Activated CD4-positive, CD25-positive, alpha-beta regulatory T cell treated with anti-CD3 and anti-CD28 coated beads, Interleukin-2, amount 50 U/mL, for 16 hours (primary cell): Measurements from ENCODE around the gene ZNF615.
"Not testable (repeated sequence)": the region's sequence is repeated elsewhere in the genome, so short reads cannot be mapped to it uniquely, and the experiment has no call there.

Source experiments
- DNase-seq: peaks from one replicate; pipeline ENCODE4 v3.0.0-alpha.2; 2020; ENCODE audit warnings: low read depth, low spot score

ZNF615 gene

DNA sequence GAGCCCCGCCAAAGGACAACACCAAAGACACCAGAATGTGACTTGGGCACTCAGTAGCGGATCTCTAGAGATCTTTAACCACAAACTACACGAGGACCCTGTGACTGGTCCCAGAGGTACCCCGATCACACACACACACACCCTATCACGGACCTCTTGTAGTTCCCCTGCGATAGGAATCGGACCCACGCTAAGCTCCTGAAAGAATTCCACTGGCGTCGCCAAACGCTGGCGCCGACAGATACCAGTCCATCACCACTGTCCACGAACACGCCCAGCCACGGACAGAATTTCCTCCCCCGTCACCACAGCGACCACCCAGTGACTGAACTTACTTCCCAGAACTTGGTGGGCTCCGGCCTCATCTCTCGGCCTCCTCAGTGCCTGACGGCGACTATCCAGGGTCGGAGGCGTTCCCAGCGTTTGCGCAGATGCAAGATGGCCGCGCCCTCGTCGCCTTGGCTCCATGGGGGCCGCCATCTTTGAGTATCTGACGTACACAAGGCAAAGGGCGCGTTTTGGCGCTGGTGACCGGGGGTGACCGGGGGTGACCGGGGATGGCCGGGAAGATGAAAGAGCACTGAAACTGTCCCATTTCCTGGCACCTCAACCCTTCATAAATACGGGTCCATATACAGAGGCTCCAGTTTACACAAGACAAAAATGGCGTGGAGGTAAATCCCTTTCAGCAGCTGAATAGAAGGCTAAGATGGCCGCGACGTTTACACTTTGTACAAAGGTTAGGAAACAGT is at the start of gene ZNF615:
Gene ZNF615, minus strand, starts transcription at position 406 of the 752 bp plus-strand sequence. CDS start 4,500 bp downstream, outside the sequence.
- peak; percentile 81 for DNase-seq

DNA sequence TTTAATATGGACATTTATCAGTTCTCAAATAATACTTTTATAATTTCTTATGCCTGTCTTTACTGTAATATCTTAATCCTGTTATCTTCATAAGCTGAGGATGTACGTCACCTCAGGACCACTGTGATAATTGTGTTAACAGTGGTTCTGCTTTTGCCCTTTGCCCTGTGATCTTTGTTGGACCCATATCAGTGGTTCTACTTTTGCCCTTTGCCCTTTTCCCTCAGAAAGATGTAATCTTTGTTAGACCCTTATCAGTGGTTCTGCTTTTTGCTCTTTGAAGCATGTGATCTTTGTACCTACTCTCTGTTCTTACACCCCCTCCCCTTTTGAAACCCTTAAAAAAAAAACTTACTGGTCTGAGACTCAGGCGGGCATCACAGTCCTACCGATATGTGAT is 48.5 kb upstream of the ZNF615 start:
- DNase-seq, result not testable (repeated sequence)

DNA sequence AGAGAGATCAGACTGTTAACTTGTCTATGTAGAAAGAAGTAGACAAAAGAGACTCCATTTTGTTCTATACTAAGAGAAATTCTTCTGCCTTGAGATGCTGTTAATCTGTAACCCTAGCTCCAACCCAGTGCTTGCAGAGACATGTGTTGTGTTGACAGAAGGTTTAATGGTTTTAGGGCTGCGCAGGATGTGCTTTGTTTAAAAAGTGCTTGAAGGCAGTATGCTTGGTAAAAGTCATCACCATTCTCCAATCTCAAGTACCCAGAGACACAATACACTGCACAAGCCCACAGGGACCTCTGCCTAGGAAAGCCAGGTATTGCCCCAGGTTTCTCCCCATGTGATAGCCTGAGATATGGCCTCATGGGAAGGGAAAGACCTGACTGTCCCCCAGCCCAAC is 43.7 kb upstream of the ZNF615 start:
- DNase-seq, result not testable (repeated sequence)

- DNase-seq, result peak; percentile 55
These were observed 40.8 kb upstream of the ZNF615 start, which contains the start of gene ZNF432 for GRCh38 chr19:52048555-52049501. TSS of gene ZNF432 (minus strand) at chr19:52048838. CDS start at chr19:52046868, 1,970 bp downstream.

GRCh38 chr19:52039169-52039568 is 31.2 kb upstream of the ZNF615 start:
- DNase-seq, result no peak

- DNase-seq, result no peak
These were observed 26.2 kb upstream of the ZNF615 start for GRCh38 chr19:52034051-52034728.

DNA sequence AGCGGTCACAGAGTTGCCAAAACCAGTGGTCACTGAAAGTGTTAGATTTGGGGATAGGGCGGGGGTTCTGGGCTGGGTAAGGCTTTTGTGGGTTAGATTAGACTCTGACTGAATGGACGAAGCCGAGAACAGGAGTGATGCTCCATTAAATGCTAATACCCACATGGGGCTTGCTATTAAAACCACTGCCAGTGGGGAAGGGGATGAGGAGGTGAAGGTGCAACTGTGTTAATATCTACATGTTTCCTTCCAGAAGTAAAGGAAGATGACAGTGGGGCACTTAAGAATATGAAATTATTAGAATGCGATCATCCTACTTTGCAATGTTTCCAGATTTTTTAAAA is 20.7 kb upstream of the ZNF615 start:
- no peak for DNase-seq

DNA sequence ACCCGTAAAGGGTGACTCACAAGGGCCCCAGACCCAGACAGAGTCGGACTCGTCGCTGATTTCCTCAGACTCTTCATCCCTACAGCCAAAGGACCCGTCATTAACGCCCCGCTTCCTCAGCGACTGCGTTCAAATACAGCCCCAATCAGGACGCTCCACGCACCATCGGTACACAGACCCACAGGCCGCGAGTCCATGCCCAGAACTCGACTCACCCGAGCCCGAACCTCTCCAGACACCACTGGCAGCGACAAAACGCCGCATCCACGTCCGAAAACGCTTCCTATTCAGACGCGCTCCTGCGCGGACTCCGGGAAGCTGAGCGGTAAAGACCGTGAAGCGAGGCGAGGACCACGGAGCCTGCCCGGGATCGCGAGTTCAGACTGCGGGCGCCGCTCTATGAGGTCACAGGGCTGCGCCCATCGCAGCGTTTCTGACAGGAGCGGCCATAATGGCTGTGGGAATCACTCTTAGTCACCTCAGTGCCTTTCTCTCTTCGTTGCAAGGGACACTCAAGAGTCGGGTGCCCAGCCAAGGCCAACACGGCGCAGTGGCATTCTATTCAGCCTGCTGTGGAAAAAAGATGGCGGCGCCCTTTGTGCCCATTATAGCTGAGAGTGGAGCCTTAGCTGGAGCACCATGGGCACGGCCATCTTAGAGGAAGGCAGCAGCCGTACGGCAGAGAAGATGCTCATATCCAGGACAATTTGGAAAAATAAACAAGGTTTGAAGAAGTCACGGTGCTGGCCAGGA is 20.2 kb upstream of the ZNF615 start, which contains the start of gene ZNF614:
Gene ZNF614, minus strand, starts transcription at position 353 of the 753 bp plus-strand sequence. CDS start 2,634 bp downstream, outside the sequence.
- peak; percentile 72 for DNase-seq

DNA sequence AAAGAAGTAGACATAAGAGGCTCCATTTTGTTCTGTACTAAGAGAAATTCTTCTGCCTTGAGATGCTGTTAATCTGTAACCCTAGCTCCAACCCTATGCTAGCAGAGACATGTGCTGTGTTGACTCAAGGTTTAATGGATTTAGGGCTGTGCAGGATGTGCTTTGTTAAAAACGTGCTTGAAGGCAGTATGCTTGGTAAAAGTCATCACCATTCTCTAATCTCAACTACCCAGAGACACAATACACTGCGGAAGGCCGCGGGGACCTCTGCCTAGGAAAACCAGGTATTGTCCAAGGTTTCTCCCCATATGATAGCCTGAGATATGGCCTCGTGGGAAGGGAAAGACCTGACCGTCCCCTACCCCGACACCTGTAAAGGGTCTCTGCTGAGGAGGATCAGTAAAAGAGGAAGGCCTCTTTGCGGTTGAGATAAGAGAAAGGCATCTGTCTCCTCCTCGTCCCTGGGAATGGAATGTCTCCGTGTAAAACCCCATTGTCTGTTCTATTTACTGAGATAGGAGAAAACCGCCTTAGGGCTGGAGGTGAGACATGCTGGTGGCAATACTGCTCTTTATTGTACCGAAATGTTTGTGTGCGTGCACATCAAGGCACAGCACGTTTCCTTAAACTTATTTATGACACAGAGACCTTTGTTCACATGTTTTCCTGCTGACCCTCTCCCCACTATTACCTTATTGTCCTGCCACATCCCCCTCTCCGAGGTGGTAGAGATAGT is 18.4 kb upstream of the ZNF615 start:
- DNase-seq, result not testable (repeated sequence)

- not testable (repeated sequence) for DNase-seq
These were observed 16.5 kb upstream of the ZNF615 start for GRCh38 chr19:52024478-52024877.

- no peak for DNase-seq
These were observed 14.2 kb upstream of the ZNF615 start for GRCh38 chr19:52022193-52022592.

GRCh38 chr19:52020506-52020905 is 12.5 kb upstream of the ZNF615 start:
- DNase-seq, result no peak

DNA sequence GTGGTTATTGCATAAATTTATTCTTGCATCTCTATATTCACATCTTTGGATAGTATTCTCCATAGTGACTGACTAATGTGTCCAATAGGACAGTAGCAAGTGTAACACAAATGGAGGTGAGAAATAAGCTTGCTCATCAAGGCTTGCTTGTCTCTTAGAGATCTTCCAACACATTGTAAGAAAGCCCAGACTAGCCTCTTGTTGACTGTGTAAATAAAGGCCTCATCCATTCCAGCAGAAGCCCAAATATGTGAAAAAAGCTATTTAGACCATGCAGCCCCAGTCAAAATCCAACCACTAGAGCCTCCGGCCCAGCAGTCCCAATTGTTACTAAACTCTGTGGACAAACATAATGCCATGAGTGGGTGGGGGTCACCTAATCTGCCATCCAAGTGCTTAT is 2.7 kb upstream of the ZNF615 start:
- no peak for DNase-seq

DNA sequence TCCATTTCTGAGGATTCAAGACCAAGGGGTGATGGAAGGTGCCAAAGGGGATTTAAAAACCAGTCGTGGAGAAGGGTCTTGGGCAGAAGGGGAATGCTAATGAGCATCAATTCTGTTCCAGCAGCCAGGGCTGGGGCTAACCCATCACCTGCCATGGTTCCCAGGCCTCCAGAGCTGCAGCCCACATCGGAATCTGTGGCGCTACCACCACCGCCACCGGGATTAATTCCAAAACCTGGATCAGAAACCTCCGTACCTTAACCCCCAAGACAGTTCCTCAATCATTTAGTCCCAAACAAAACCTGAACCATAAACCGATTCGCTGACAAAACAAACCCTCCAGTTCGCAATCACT is 583 bp downstream of the ZNF615 start:
- no peak for DNase-seq

GRCh38 chr19:51994048-51994644 is 13.9 kb downstream of the ZNF615 start:
- DNase-seq, result no peak

DNA sequence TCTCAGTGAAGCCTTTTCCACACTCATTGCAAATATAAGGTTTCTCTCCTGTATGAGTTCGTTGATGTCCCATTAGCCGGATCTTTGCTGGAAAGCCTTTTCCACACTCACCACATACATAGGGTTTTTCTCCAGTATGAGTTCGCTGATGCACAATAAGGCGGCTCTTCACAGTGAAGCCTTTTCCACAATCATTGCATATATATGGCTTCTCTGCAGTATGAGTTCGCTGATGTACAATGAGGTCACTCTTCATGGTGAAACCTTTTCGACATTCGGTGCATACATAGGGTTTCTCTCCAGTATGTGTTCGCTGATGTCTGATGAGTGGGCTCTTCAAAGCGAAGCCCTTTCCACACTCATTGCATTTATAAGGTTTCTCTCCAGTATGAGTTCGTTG is 14.6 kb downstream of the ZNF615 start:
- DNase-seq, result no peak

DNA sequence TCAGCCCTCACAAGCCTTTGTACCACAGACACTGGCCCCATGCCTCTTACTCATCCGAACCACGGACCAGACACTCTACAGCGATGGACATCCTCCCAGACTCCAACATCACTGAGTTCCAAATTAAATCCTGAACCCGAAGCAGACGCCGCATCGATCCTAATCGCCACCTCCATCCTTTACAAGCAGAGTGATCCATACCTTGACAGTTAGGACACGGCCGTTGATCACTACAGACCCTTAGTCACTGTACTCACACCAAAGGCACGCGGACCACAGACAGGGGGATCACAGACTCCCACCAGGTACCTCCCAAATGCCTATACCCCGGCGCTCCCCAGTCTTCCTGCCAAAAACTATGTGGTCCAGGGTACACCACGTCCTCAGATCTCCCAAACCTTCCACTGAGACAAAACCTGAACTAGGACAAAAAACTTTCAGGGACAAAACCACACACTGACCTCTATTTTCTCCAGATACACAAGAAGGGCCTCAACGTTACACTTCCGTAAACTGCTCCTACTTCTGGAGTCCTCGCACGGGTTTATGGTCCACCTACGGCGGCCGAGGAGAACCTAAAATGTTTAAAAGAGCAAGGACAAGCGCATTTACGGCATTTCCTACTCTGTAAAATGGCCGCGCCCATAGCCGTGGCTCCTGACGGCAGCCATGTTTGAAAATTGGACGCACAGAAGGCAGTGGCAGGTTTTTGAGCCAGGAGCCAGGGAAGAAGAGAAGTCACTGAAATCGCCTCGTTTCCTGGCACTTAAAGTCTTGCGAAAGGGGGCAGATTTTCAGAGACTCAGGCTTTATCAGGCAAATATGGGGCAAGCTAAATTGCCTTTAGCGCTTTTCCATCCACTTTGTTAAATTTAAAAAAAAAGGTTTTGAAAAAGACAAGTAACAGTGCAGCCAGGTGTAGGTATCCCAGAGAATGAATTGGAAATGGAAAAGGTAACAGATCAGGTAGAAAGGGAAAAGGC is 21.4 kb downstream of the ZNF615 start, which contains the start of gene ZNF350:
Gene ZNF350, minus strand, starts transcription at position 532 of the 983 bp plus-strand sequence. CDS start 12,480 bp downstream, outside the sequence.
- peak; percentile 85 for DNase-seq

- DNase-seq, result no peak
These were observed 24.6 kb downstream of the ZNF615 start for GRCh38 chr19:51983361-51983760.

GRCh38 chr19:51980926-51981325 is 27.1 kb downstream of the ZNF615 start:
- DNase-seq, result not testable (repeated sequence)
